OCI-LY1 (cell line): ENCODE data around the gene AHSP.
"Not testable (repeated sequence)": the region's sequence is repeated elsewhere in the genome, so short reads cannot be mapped to it uniquely, and the experiment has no call there.

Experiments
- EZH2 ChIP-seq: fragments of 200-600 bp; sonication (generic), shearing (Covaris generic); IDR thresholded peaks from 2 replicates; pipeline ENCODE4 v1.8.0; 2017; ENCODE audit warnings: borderline replicate concordance, mixed run types, mild to moderate bottlenecking, antibody characterized with exemption, low read length, moderate library complexity, mixed read lengths
- TF ChIP-seq, protein P1 (sequence below): fragments of 200-600 bp; sonication (generic), shearing (Covaris generic); IDR thresholded peaks from 2 replicates; pipeline ENCODE4 v1.5.1; 2017; ENCODE audit warnings: mild to moderate bottlenecking, antibody characterized with exemption, low read length, moderate library complexity, mixed read lengths

DNA sequence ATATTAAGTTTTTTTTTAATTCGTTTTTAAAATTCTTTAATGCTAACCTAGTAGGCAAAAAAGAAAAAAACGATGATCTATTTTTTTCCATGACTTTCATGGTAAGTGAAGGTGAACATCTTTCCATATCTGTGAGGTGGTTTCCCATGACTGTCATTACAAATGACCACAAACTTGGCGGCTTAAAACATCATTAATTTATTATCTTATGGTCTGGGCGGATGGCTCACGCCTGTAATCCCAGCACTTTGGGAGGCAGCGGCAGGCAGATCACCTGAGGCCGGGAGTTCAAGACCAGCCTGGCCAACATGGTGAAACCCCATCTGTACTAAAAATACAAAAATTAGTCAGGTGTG lies 10.5 kb downstream of the AHSP start:
- TF ChIP-seq, protein P1, sequence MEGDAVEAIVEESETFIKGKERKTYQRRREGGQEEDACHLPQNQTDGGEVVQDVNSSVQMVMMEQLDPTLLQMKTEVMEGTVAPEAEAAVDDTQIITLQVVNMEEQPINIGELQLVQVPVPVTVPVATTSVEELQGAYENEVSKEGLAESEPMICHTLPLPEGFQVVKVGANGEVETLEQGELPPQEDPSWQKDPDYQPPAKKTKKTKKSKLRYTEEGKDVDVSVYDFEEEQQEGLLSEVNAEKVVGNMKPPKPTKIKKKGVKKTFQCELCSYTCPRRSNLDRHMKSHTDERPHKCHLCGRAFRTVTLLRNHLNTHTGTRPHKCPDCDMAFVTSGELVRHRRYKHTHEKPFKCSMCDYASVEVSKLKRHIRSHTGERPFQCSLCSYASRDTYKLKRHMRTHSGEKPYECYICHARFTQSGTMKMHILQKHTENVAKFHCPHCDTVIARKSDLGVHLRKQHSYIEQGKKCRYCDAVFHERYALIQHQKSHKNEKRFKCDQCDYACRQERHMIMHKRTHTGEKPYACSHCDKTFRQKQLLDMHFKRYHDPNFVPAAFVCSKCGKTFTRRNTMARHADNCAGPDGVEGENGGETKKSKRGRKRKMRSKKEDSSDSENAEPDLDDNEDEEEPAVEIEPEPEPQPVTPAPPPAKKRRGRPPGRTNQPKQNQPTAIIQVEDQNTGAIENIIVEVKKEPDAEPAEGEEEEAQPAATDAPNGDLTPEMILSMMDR, result not testable (repeated sequence)
- TF ChIP-seq EZH2, result not testable (repeated sequence)
